Colon (tissue), 2 donors: ENCODE data around the gene PAXX.

Experiments used
- FAIRE-seq: peaks from 2 replicates; lab custom pipeline; 2012; peaks lifted over from hg19 to GRCh38; lab: Jason Lieb, UNC
- donor health status: control.
- donor health status: control.

The PAXX gene

DNA sequence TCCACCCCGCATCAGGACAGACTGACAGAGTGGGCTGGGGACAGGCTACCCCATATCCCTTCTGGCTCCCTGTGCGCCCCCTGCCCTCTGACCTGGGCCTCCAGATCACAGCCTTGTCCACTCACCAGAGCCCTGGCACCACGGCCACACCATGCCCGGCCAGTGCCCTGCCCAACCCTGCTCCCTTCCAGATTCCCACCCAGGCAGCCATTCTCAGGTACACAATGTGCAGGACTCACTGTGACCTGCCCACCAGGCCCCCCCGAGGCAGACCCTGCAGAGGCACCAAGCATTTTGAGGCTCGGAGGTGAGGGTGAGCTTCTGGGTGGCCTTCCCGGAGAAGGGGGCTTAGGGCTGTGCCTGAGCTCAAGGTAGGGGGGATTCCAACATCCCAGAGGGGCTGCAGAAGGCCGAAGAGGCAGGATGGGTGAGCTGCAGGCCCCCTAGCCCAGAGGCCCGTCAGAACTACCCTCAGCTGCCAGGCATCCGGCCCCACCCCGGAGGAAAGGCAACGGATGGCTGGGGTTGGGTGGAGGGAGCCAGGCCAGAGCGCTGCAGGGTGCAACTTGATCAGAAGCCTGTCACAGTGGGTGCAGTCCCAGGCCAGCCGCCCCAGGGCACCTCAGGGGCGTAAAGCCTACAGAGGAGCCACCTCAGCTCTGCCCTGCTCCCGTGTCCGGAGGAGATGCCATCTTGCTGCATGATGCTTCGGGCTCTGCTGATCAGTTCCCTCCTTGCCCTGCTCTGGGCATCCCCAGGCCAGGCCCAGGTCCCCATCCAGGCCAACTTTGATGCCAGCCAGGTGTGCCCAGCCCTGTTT is 9.8 kb upstream of the PAXX start, which contains the start of gene LCNL1:
LCNL1 (plus strand) TSS at position 762 of the 820 bp plus-strand sequence. CDS start 594 bp downstream, outside the sequence.
- no peak for FAIRE-seq

DNA sequence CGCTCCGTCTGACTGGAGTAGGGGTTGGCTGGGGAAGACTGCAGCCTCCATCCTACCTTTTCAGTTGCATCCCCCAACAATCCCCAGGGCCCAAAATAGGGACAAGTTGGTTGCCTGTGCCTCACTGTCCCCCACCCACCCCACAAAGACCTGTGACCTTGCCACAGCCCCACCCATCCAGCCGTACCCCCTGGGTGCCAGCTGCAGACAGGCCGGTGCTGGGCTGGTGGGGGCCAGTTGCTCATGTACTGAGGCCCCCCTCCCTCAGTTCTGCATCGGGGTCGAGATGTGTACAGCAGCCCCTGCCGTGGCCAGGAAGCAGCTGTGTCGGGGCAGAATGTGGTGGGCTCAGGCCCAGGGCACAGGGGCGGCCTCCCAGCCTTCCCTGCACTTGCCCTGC is 9.1 kb upstream of the PAXX start:
- FAIRE-seq, result no peak

DNA sequence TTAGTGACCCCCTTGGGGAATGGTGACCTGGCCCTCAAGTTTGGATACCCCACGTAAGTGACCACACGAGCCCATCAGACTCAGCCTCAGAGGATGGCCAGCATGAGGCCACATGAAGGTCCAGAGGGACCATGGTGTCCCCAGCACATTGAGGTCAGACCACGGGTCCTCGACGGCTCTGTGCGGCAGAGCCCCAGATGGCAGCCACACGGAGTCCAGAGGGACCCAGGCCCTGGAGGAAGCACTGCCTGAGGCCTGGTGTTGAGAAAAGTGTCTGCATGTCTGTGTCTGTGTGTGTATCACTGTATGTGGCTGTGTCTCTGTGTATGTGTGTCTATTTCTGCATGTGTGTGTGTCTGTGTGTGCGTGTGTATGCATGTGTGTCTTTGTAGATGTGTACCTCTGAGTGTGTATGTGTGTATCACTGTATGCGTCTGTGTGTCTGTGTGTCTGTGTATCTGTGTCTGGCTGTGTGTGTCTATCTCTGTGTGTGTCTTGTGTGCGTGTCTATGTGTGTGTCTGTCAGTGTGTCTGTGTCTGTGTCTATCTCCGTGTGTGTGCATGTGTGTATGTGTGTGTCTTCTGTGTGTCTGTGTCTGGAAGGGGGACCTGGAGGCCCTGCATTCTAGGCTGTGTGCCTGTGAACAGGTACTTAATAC is 8.4 kb upstream of the PAXX start:
- no peak for FAIRE-seq

DNA sequence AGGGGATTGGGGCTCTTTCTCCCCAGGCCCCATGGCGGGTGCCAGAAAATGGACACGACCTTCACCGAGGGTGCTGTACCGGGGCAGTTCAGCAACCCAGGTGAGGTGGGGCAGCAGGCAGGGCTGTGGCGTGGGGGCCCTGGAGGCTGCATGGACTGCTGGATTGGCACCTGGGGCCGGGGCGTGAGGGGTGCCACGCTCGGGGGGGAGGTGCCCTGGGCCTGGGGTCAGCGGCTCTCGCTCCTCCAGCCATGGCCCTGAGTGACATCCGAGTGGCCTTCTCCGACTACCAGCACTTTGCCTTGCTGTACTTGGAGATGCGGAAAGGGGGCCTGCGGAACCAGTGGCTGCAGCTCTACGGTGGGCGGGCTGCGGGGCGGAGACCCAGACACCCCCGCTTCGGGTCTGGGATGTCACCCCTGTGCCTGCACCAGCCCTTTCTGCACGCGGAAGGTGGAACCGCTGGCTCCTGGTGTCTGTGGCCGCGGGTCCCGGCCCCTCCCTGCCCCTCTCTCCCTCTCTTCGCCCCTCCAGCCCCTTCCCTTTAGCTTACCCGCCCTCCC is 7.7 kb upstream of the PAXX start:
- FAIRE-seq, result no peak

GRCh38 chr9:136985027-136985602 is 7.1 kb upstream of the PAXX start:
- no peak for FAIRE-seq

DNA sequence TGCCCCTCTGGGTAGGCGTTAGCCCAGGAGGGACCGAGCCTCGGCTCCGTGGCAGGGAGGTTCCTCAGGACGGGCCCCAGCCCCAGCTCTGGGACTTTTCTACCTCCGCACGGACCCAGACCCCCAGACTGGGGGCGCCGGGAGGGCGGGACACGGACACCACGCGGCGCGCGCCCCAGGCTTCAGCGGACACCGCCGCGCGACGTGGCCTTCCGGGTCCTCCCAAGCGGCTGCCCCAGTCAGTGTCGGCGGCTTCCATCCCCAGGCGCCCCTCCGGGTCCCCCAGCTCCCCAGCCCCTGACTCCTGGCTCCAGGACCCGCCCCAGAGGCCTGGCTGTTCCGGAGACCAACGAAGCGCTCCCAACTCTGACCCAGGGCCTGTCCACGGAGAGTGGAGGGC is 6.4 kb upstream of the PAXX start:
- no peak for FAIRE-seq

GRCh38 chr9:136988872-136989271 is 3.4 kb upstream of the PAXX start:
- FAIRE-seq, result no peak

GRCh38 chr9:136990242-136990911 is 1.8 kb upstream of the PAXX start:
- no peak for FAIRE-seq

GRCh38 chr9:136992819-136993369 is 672 bp downstream of the PAXX start:
- FAIRE-seq, result no peak

DNA sequence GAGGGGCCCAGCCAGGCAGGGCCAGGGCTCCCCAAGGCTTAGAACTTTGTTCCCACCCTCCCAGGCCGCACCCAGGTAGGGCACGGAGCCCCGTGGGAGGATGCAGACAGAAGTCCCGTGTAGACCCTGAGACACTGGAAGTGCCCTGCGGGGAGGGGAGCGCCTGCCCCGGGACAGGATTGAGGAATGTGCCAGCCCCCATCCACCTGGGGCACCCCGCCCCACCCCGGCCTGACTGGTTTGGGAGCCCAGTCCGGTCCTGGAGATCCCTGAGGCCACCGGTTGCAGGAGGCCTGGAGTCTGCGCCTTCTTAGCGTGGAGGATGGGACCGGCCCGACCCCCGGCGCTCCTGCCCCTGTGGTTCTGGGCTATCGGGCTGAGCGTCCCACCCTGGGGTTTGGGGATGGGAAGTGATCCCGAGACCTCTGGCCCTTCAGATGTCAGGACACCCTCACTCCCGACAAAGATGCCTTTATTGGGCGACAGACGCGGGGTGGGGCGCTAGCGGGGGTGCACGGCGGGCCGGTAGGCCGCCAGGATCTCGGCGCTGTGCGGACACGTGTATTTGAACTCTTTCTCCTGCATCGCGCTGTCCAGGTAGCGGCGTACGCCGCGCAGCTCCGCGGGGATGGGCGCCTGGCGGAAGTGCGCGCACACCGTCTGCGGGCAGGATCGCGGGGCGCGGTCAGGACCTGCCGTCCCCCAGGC is 2.1 kb downstream of the PAXX start:
- no peak for FAIRE-seq

DNA sequence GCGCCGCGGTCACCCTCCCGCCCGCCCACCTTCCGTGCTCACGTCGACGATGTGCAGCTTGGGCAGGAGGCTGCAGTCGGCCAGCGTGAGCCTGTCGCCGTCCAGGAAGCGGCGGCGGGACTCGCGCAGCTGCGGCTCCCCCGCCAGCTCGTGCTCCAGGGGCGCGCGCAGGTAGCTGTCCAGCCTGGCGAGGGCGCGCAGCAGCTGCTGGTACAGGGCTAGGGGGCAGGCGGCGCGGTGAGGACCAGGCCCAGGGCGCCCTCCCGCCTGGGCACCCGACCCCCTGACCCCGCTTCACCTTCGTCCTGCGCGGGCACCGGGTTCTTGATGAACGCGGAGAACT is 2.6 kb downstream of the PAXX start:
- FAIRE-seq, result no peak

- no peak for FAIRE-seq
Observed at GRCh38 chr9:136995362-136995761, 3.1 kb downstream of the PAXX start.

DNA sequence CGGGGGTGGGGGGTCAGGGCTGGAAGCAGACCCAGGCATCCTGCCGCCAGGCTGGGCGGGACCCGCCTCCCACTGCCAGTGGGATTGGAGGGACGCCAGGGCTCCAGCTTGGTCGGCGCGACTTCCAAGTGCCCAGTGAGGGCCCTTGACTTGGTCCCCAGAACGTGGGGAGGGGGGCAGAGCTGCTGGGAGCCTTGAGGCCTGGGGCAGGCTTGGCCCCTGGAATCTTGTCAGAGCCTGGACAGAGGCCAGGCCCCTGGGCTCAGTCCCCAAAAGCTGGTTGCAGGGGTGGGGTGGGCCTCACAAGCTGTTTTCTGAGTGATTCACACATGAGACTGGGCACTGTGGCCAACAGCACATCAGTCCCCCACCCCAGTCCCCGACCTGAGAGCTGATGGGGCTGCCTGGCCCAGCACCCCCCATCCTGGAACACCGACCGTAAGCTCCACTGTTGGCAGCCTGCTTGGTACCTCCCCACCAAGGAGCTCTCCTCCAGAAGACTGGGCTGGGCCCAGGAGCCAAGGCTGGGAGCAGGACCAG is 3.6 kb downstream of the PAXX start:
- no peak for FAIRE-seq

- FAIRE-seq, result no peak
Observed at GRCh38 chr9:136996361-136997292, 4.4 kb downstream of the PAXX start, which contains the start of gene CLIC3. CLIC3 (minus strand) TSS chr9:136996568; CDS start chr9:136996543, 25 bp downstream.

DNA sequence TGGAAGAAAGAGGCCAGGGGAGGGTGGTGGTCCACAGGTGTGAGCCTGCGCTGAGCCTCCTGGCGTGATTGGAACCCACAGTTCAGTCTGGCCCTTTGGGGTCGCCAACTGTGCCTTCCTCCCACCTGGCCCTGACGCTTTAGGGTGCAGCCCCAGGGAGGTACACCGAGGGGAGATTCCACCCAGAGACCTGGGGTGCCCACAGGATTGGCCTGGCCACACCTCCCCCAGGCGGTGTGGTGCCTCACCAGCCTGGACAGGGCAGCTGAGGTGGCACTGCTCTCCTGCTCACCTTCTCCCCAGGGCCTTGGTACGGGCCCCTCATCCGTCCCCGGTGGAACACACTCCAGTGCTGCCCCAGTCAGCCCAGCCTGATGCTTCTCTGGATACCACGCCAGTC is 5.1 kb downstream of the PAXX start:
- no peak for FAIRE-seq

- no peak for FAIRE-seq
Observed at GRCh38 chr9:136997830-136998234, 5.6 kb downstream of the PAXX start.

DNA sequence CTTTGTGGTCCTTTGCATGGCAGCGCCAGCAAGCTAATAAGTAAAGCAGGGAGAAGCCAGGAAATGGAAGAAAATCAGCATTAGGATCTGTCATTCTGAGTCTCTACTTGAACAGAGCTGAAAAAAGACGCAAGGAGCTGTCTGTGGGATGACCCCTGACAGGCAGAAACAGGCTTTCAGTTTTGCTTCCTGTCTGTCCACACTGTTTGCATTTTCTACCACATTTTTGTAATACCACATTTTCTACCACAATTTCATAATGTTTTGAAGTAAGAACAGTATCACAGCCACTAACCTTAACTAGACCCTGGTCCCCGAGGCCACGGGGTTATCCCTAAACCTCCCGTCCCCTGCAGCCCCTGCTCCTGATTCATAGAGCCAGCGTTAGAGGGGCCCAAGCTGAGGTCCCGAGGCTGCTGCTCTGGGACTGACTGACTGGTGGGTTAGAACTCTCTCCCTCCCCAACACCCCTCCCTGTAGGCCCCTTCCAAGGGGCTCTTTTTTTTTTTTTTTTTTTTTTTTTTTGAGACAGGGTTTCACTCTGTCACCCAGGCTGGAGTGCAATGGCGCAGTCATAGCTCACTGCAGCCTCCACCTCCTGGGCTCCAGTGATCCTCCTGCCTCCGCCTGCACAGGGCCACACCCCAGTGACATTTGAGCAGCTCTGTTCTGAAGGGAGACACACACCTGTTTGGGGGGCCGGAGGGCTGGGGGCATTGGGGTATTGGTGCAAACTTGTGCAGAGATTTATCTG is 8.1 kb downstream of the PAXX start:
- no peak for FAIRE-seq

DNA sequence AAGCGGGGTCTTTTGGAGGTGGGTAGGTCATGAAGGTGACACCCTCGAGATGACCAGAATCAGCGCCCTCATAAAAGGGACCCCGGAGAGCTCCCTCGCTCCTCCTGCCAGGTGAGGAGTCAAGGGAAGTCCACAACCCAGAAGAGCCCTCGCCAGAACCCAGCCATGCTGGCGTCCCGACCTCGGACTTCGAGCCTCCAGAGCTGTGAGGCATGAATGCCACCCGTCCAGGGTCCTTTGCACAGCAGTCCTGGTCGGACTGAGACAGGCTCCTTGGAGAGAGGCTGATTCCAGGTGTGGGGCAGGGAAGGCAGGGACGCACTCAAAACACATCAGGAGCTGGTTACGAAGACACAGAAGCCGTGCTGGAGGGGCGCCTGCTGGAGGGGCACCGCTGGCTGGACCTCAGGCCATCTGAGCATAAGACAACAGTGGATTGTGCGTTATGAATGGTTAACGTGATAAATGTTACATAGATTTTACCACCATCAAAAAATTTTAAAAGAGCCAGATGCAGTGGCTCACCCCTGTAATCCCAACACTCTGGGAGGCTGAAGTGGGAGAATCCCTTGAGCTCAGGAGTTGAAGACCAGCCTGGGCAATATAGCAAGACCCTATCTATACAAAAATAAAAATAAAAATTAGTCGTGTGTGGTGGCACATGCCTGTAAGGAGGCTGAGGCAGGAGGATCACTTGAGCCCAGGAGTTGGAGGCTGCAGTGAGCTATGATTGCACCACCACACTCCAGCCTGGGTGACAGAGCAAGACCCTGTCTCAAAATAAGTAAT is 9.8 kb downstream of the PAXX start:
- no peak for FAIRE-seq
